ENCODE results near the gene TMEM74B. TPM values are rescaled to one million over a fixed set of nuclear protein-coding genes. Genes with fewer than 3 reads are reported as not detected.

The TMEM74B gene
- total and polyA plus RNA-seq, 9 of the 15 experiments (the other 6 are each of a cell fraction or from before 2014, with no cell fraction given) = 0.24 to 19.0 (median 7.5) TPM

- TF ChIP-seq SMAD3 (CRISPR knock-in tag; conservative IDR thresholded peaks at IDR 0.05) (no peak), ZNF830 (CRISPR knock-in tag; IDR thresholded peaks at IDR 0.05) (no peak), BHLHE40 (IDR thresholded peaks at IDR 0.05; ENCODE audit: low read length) (no peak), FOXA1 (IDR thresholded peaks at IDR 0.05; ENCODE audit: borderline replicate concordance) (no peak), PHF21A (IDR thresholded peaks at IDR 0.05; ENCODE audit: borderline replicate concordance, low read depth) (no peak), SMARCC2 (IDR thresholded peaks at IDR 0.05; ENCODE audit: low read depth) (peak; percentile 43; the same call in 1 of the 2 replicates), NBN (IDR thresholded peaks at IDR 0.05; ENCODE audit: low read depth) (no peak), ETV1 (tag; conservative IDR thresholded peaks at IDR 0.05; ENCODE audit: low read depth) (no peak), PHB (CRISPR knock-in tag; IDR thresholded peaks at IDR 0.05) (no peak), PRDM10 (IDR thresholded peaks at IDR 0.05; ENCODE audit: partially characterized antibody) (no peak), BCL6 (CRISPR knock-in tag; IDR thresholded peaks at IDR 0.05) (no peak), RBM17 (IDR thresholded peaks at IDR 0.05; ENCODE audit: borderline replicate concordance, low read depth, low read length) (no peak), RFX5 (IDR thresholded peaks at IDR 0.05; ENCODE audit: low read depth, low read length) (no peak), E2F5 (CRISPR knock-in tag; IDR thresholded peaks at IDR 0.05) (no peak), ARID2 (IDR thresholded peaks at IDR 0.05) (no peak), DLX4 (CRISPR knock-in tag; IDR thresholded peaks at IDR 0.05) (no peak), STAT5B (CRISPR knock-in tag; IDR thresholded peaks at IDR 0.05) (no peak), ASH1L (IDR thresholded peaks at IDR 0.05; ENCODE audit: borderline replicate concordance, low read depth, partially characterized antibody) (no peak), KLF16 (IDR thresholded peaks at IDR 0.05) (no peak), ZNF766 (CRISPR knock-in tag; conservative IDR thresholded peaks at IDR 0.05) (no peak), TFAM (CRISPR knock-in tag; conservative IDR thresholded peaks at IDR 0.05) (no peak), CHD4 (IDR thresholded peaks at IDR 0.05; ENCODE audit: insufficient read depth, insufficient replicate concordance, low read depth, low read length, poor library complexity, severe bottlenecking) (no peak)
These were observed 30.8 kb upstream of the TMEM74B start (continued) for GRCh38 chr20:1215386-1216170.

Measured in K562 (cell line).